ENCODE results near the gene FHOD3. TPM values are rescaled to one million over a fixed set of nuclear protein-coding genes. Genes with fewer than 3 reads are reported as not detected.
A peak's percentile ranks its signal among the peaks of the same experiment; 100 is the strongest.

FHOD3 gene
- total RNA-seq, 2 donors from 2014 or later, result 66.0 to 114 TPM

DNA sequence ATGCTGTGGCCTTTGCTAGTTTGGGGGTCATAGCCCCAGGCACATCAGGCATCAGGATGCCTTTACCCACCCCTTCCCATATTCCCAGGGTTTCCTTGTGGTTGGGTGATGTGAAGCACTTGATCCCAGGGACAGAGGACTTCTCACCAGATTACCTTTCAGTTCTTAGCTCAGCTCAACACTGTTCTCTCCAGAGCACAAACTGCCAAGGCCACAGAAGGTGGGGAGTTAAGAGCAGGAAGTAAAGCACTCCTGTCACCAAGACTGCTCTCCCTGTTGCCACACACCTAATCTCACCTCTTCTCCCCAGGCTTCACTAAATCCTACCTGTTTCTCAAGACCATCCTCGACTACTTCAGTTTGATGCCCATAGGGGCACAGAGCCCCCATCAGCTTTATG lies 25.9 kb downstream of the FHOD3 start:
- Histone ChIP-seq H3K36me3 (no peaks in the 10 kb centered on the region), H3K4me1 (peaks cover 0 to 46% of the 10 kb centered on the region in 2 donors)
- TF ChIP-seq, protein P1, sequence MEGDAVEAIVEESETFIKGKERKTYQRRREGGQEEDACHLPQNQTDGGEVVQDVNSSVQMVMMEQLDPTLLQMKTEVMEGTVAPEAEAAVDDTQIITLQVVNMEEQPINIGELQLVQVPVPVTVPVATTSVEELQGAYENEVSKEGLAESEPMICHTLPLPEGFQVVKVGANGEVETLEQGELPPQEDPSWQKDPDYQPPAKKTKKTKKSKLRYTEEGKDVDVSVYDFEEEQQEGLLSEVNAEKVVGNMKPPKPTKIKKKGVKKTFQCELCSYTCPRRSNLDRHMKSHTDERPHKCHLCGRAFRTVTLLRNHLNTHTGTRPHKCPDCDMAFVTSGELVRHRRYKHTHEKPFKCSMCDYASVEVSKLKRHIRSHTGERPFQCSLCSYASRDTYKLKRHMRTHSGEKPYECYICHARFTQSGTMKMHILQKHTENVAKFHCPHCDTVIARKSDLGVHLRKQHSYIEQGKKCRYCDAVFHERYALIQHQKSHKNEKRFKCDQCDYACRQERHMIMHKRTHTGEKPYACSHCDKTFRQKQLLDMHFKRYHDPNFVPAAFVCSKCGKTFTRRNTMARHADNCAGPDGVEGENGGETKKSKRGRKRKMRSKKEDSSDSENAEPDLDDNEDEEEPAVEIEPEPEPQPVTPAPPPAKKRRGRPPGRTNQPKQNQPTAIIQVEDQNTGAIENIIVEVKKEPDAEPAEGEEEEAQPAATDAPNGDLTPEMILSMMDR (IDR thresholded peaks at IDR 0.05), result no peak

DNA sequence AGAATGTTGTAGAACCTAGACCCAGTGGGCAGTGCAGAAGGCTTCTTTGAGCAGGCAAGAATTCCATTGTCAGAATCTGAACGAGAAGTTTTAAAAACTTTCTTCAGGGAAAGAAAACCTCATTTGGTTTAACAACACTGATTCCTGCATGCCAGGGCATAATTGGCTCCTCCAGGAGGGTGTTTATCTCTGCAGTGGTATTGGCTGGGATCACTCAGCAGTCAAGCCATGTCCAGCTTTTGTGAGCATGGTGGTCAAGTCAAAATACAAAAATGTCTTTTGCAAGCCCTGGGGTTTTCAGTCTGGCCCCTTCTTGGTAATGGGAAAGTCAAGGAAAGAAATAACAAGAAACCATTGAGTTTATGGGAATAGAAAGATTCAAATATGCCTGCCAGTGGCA lies 28.3 kb downstream of the FHOD3 start:
- no peak overlapping the region for H3K27ac ChIP-seq
- TF ChIP-seq, protein P1 (IDR thresholded peaks at IDR 0.05), result no peak
- H3K27me3 ChIP-seq, result no peaks in the 10 kb centered on the region
- H3K9me3 ChIP-seq, result no peaks in the 10 kb centered on the region
- no peak overlapping the region for H3K4me3 ChIP-seq
- H3K36me3 ChIP-seq, result no peaks in the 10 kb centered on the region
- H3K4me1 ChIP-seq, result peaks cover 0 to 61% of the 10 kb centered on the region in 2 donors
- peak; percentile 9 for DNase-seq (ENCODE audit: low spot score)

More for the DNA sequence above, 25.9 kb downstream of the FHOD3 start:
- H3K27me3 ChIP-seq, result no peaks in the 10 kb centered on the region
- H3K27ac ChIP-seq, result no peak overlapping the region
- peaks cover 0 to 7% of the 10 kb centered on the region in 2 donors for H3K9me3 ChIP-seq
- peak; percentile 34 for DNase-seq (ENCODE audit: low spot score)
- no peak overlapping the region for H3K4me3 ChIP-seq

DNA sequence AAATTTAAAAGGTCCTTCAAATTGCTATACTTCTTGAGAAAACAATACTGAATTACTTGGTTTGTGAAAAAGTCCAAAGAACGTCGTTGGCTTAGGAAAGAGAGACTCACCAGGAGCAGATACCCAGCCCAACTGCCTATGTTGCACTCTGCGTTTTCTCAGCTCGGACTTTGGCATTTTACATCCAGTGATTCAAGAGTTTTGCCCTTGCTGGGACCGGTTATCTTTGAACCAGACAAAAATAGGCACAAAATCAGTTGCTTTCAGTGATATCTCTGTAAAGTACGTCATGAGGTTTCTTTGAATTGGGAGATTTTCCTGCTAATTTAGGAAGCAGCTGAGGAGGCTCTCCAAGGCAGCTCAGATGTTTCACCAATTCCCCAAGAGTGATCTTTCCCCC lies 29.3 kb downstream of the FHOD3 start:
- peak overlapping the region in 1 of 2 donors; percentile 26 for H3K27ac ChIP-seq
- no peak for DNase-seq (ENCODE audit: low spot score)
- no peaks in the 10 kb centered on the region for H3K9me3 ChIP-seq
- H3K36me3 ChIP-seq, result no peaks in the 10 kb centered on the region
- H3K4me3 ChIP-seq, result no peak overlapping the region
- TF ChIP-seq, protein P1 (IDR thresholded peaks at IDR 0.05), result no peak
- H3K4me1 ChIP-seq, result peaks cover 0 to 60% of the 10 kb centered on the region in 2 donors
- no peaks in the 10 kb centered on the region for H3K27me3 ChIP-seq

DNA sequence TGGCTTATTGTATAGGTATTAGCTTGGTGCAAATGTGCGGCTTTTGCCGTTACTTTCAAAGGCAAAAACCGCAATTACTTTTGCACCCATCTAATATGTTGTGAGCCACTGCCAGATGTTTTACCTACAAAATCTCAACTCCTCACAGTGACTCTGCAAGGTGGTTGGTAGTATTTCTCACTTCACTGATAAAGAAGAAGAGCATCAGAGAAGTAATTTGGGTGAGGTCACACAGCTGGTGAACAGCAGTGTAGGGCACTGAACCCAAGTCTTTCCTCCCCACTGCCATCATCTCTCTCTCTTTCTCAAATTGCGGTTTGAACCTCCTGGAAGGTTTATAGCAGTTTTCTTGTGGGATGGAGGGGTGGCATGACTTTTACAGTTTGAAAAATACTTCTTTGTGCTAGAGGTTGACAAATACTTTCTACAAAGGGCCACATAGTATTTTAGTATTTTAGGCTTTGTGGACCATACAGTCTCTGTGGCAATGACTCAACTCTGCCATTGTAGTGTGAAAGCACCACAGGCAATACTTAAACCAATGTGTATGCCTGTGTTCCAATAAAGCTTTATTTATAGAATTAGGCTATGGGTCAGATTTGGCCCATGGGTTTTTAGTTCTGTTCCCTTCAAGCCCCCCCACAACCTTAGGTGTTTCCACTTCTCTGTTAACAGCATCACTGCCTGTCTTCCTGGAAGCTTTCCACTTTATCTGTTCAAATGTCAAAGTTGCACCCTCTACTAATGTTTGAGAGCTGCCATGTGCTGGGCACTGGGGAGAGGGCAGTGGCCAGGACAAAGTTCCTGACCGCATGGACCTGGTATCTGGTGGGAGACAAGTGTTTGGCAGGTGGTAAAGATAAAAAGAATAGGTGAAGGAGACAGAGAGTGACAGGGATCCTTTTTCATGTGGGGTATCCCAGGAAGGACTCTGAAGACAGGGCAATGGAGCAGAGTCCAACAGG lies 30.1 kb downstream of the FHOD3 start:
- DNase-seq (ENCODE audit: low spot score), result peak; percentile 23

DNA sequence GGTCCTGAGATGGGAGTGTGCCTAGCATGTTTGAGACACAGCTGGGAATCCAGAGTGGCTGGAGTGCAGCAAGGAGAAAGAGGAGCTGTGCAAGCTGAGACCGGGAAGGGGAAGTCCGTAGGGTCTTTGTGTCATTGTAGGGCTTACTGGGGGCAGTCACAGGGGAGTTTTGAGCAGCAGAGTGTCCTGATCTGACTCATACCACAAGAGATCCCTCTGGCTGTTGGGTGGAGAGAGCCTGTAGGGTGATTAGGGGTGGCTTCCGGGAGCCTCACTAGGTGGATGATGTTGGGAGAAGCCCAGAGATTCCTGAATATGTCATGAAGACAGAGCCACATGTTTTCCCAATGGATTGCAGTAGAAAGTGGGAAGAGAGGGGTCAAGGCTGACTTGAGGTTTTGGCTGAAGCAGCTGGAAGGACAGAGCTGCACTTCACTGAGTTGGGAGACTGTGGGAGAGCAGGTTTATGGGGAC lies 30.9 kb downstream of the FHOD3 start:
- Histone ChIP-seq H3K4me1 (peaks cover 0 to 47% of the 10 kb centered on the region in 2 donors), H3K27ac (no peak overlapping the region), H3K36me3 (no peaks in the 10 kb centered on the region), H3K27me3 (no peaks in the 10 kb centered on the region), H3K9me3 (no peaks in the 10 kb centered on the region), H3K4me3 (no peak overlapping the region)
- peak; percentile 46 for DNase-seq (ENCODE audit: low spot score)
- TF ChIP-seq, protein P1 (IDR thresholded peaks at IDR 0.05), result no peak

More for the DNA sequence above, 30.1 kb downstream of the FHOD3 start:
- TF ChIP-seq, protein P1 (IDR thresholded peaks at IDR 0.05), result no peak
- H3K9me3 ChIP-seq, result no peaks in the 10 kb centered on the region
- H3K36me3 ChIP-seq, result no peaks in the 10 kb centered on the region
- peak overlapping the region in 1 of 2 donors; percentile 21 for H3K27ac ChIP-seq
- H3K4me3 ChIP-seq, result no peak overlapping the region
- H3K27me3 ChIP-seq, result no peaks in the 10 kb centered on the region
- H3K4me1 ChIP-seq, result peaks cover 0 to 55% of the 10 kb centered on the region in 2 donors

Measured in right atrium auricular region (tissue), 2 donors.